SK-MEL-5 (cell line): ENCODE data around the gene RPLP1. TPM values are rescaled to one million over a fixed set of nuclear protein-coding genes. Genes with fewer than 3 reads are reported as not detected.
A peak's percentile ranks its signal among the peaks of the same experiment; 100 is the strongest.

Source experiments
- DNase-seq: peaks from one replicate; pipeline ENCODE4 v3.0.0-alpha.2; 2016; ENCODE audit warnings: low read depth, low spot score
- in situ Hi-C: cut with HindIII; loops from 2 replicates; pipeline ENCODE4 v1.10.0; 2016; ENCODE audit warnings: low sequenced_read_pairs, high pct_unique_total_duplicates, low pct_unique_long_range_greater_than_20kb
- polyA plus RNA-seq, 2 experiments: library from polyadenylated mRNA; depleted of rRNA; stranded (reverse); fragments of >200 nt; gene quantifications; 2 replicates each; pipeline ENCODE4 v1.2.3, GENCODE V29; 2015
- total RNA-seq: library from RNA; depleted of rRNA; stranded (reverse); fragments of >200 nt; shearing (Covaris generic); gene quantifications from 2 replicates; pipeline ENCODE4 v1.2.3, GENCODE V29; 2014; rRNA removed

RPLP1 gene
- total RNA-seq: 136 and 195 TPM in 2 replicates
- 749 and 862 TPM in 2 replicates for polyA plus RNA-seq (2015; cell fraction: cytosol; rRNA removed)
- 290 and 306 TPM in 2 replicates for polyA plus RNA-seq (2015; cell fraction: nucleus; rRNA removed)

GRCh38 chr15:69452692-69453521, at the start of gene RPLP1:
Gene RPLP1, plus strand, starts transcription at chr15:69452818. Its CDS starts 131 bp downstream, at chr15:69452949.
- DNase-seq: peak; percentile 95
- in situ Hi-C loops: no loop called here

- DNase-seq: no peak
- in situ Hi-C loops: no loop called here
Observed at GRCh38 chr15:69403594-69403993, 49.0 kb upstream of the RPLP1 start.

- in situ Hi-C loops: no loop called here
- DNase-seq: no peak
Observed at GRCh38 chr15:69405110-69405509, 47.5 kb upstream of the RPLP1 start.

GRCh38 chr15:69407719-69408400, 44.8 kb upstream of the RPLP1 start:
- DNase-seq: no peak
- in situ Hi-C loops: no loop called here

- in situ Hi-C loops: no loop called here
- no peak for DNase-seq
Observed at GRCh38 chr15:69408841-69409240, 43.8 kb upstream of the RPLP1 start.

- DNase-seq: peak; percentile 68
- in situ Hi-C loops: no loop called here
Observed at GRCh38 chr15:69410248-69410874, 42.3 kb upstream of the RPLP1 start.

GRCh38 chr15:69412274-69412673, 40.3 kb upstream of the RPLP1 start:
- in situ Hi-C loops: no loop called here

GRCh38 chr15:69412701-69413100, 39.9 kb upstream of the RPLP1 start:
- in situ Hi-C loops: no loop called here
- DNase-seq: no peak

More at GRCh38 chr15:69412274-69412673, 40.3 kb upstream of the RPLP1 start:
- DNase-seq: no peak

GRCh38 chr15:69413822-69414700, 38.6 kb upstream of the RPLP1 start, which contains the start of gene KIF23:
Gene KIF23, plus strand, starts transcription at chr15:69414349. Its CDS starts 117 bp downstream, at chr15:69414466.
- DNase-seq: peak; percentile 93
- in situ Hi-C loops: no loop called here

GRCh38 chr15:69414701-69415167, 37.9 kb upstream of the RPLP1 start:
- DNase-seq: peak; percentile 72
- in situ Hi-C loops: no loop called here

- in situ Hi-C loops: no loop called here
- peak; percentile 19 for DNase-seq
Observed at GRCh38 chr15:69415381-69415780, 37.2 kb upstream of the RPLP1 start.

- in situ Hi-C loops: no loop called here
- DNase-seq: no peak
Observed at GRCh38 chr15:69417581-69417980, 35.0 kb upstream of the RPLP1 start.

- peak; percentile 88 for DNase-seq
- in situ Hi-C loops: no loop called here
Observed at GRCh38 chr15:69421498-69421897, 31.1 kb upstream of the RPLP1 start.

- DNase-seq: peak; percentile 89
- in situ Hi-C loops: no loop called here
Observed at GRCh38 chr15:69422336-69422895, 30.2 kb upstream of the RPLP1 start.

GRCh38 chr15:69424001-69424400, 28.6 kb upstream of the RPLP1 start:
- in situ Hi-C loops: no loop called here
- no peak for DNase-seq

GRCh38 chr15:69424748-69425413, 27.7 kb upstream of the RPLP1 start:
- DNase-seq: no peak

More at GRCh38 chr15:69424748-69425413, 27.7 kb upstream of the RPLP1 start:
- in situ Hi-C loops: no loop called here
